B cell (primary cell): Measurements from ENCODE around the gene ZNF816. TPM values are rescaled to one million over a fixed set of nuclear protein-coding genes. Genes with fewer than 3 reads are reported as not detected.

Source experiments
- ATAC-seq: fragments of 200-7000 bp; cut with Tn5 transposase; one replicate; pipeline ENCODE4 v1.10.0; 2021; ENCODE audit warnings: low read depth, mild to moderate bottlenecking, moderate number of reproducible peaks, moderate library complexity
- CTCF ChIA-PET: fragments of 350-600 bp; sonication (Branson Sonifier 250); formaldehyde crosslinking; loops from one replicate; lab custom pipeline; 2021; ENCODE audit warnings: antibody characterized with exemption, inconsistent platforms; lab: Charles Lee
- POLR2A ChIA-PET: fragments of 350-600 bp; sonication (Branson Sonifier 250); formaldehyde crosslinking; loops from one replicate; lab custom pipeline; 2021; ENCODE audit warnings: antibody characterized with exemption; lab: Charles Lee
- DNase-seq: peaks from one replicate; pipeline ENCODE4 v3.0.0; 2013
- H2AFZ ChIP-seq: 2 replicates; pipeline ENCODE4 v1.6.1; 2012; ENCODE audit warnings: mild to moderate bottlenecking, low read depth, low read length; ENCODE audit not compliant: insufficient read depth, poor library complexity, severe bottlenecking
- H3K27ac ChIP-seq, 2 donors: 1 replicate in 1 of 2; 2 replicates in 1 of 2; pipeline ENCODE4 v1.5.1; 2012 to 2013; ENCODE audit warnings: low read length in 2 of 2, mild to moderate bottlenecking in 2 of 2, moderate library complexity in 1 of 2
- H3K27me3 ChIP-seq, 4 experiments: fragments of 200-600 bp in 1 of 4; sonication (generic) in 1 of 4; replicated peaks in 1 of 4; 1 replicate in 2 of 4; 2 replicates in 2 of 4; pipeline versions ENCODE4 v1.6.1 to v1.7.0; 2013 to 2016; ENCODE audit warnings: low read length in 3 of 4, mild to moderate bottlenecking in 2 of 4, mixed read lengths in 1 of 4, moderate library complexity in 1 of 4; ENCODE audit not compliant: insufficient read depth in 4 of 4, control insufficient read depth in 3 of 4; ENCODE audit errors: control extremely low read depth in 1 of 4
- H3K36me3 ChIP-seq, 2 experiments: replicated peaks in 1 of 2; 1 replicate in 1 of 2; 2 replicates in 1 of 2; pipeline versions ENCODE4 v1.6.1 to v1.7.1; 2013; ENCODE audit warnings: low read length in 1 of 2; ENCODE audit not compliant: insufficient read depth in 2 of 2, control insufficient read depth in 1 of 2; ENCODE audit errors: control extremely low read depth in 1 of 2, extremely low read depth in 1 of 2
- H3K4me1 ChIP-seq, 2 donors: fragments of 200-600 bp in 1 of 2; sonication (generic) in 1 of 2; 1 replicate in 1 of 2; 2 replicates in 1 of 2; pipeline versions ENCODE4 v1.5.1 to v1.6.1; 2013 to 2017; ENCODE audit warnings: low read length in 2 of 2; ENCODE audit not compliant: control insufficient read depth in 2 of 2, insufficient read depth in 2 of 2
- H3K4me2 ChIP-seq: replicated peaks from 2 replicates; pipeline ENCODE3; 2012; ENCODE audit warnings: mild to moderate bottlenecking, low read depth, low read length; ENCODE audit not compliant: poor library complexity, severe bottlenecking
- H3K4me3 ChIP-seq, 5 experiments: fragments of 200-600 bp in 1 of 5; sonication (generic) in 1 of 5; 1 replicate in 3 of 5; 2 replicates in 2 of 5; pipeline versions ENCODE4 v1.5.1 to v1.7.0; 2011 to 2016; ENCODE audit warnings: low read length in 4 of 5, mild to moderate bottlenecking in 4 of 5, low read depth in 2 of 5, control low read depth in 1 of 5, moderate library complexity in 1 of 5; ENCODE audit not compliant: insufficient read depth in 1 of 5; ENCODE audit errors: control extremely low read depth in 1 of 5, extremely low read depth in 1 of 5
- H3K79me2 ChIP-seq: fragments of 200-600 bp; sonication (generic); one replicate; pipeline ENCODE4 v1.6.0; 2016; ENCODE audit warnings: low read length; ENCODE audit not compliant: control insufficient read depth, insufficient read depth
- H3K9ac ChIP-seq: fragments of 200-600 bp; sonication (generic); 2 replicates; pipeline ENCODE4 v1.6.1; 2017; ENCODE audit warnings: mild to moderate bottlenecking, low read length, moderate library complexity
- H3K9me3 ChIP-seq, 3 donors: one replicate each; pipeline versions ENCODE4 v1.6.1 to v1.7.1; 2013; ENCODE audit warnings: low read length in 2 of 3; ENCODE audit not compliant: control insufficient read depth in 2 of 3, insufficient read depth in 1 of 3; ENCODE audit errors: control extremely low read depth in 1 of 3
- H4K20me1 ChIP-seq: 2 replicates; pipeline ENCODE4 v1.6.0; 2012; ENCODE audit warnings: mild to moderate bottlenecking, low read length; ENCODE audit not compliant: insufficient read depth, control insufficient read depth, poor library complexity, severe bottlenecking
- H3K27ac Mint-ChIP-seq: one replicate; pipeline ENCODE4 v1.8.0; 2021; ENCODE audit warnings: mixed read lengths
- H3K27me3 Mint-ChIP-seq: one replicate; pipeline ENCODE4 v1.8.0; 2021; ENCODE audit warnings: mixed read lengths
- H3K4me1 Mint-ChIP-seq: one replicate; pipeline ENCODE4 v1.8.0; 2021; ENCODE audit warnings: mixed read lengths
- H3K4me3 Mint-ChIP-seq: one replicate; pipeline ENCODE4 v1.8.0; 2021; ENCODE audit warnings: mixed read lengths
- H3K9me3 Mint-ChIP-seq: one replicate; pipeline ENCODE4 v1.8.0; 2022; ENCODE audit warnings: mixed read lengths; ENCODE audit not compliant: insufficient read depth
- CTCF ChIP-seq: fragments of 200-600 bp; IDR thresholded peaks from one replicate; pipeline ENCODE4 v1.8.0; 2022; ENCODE audit warnings: antibody characterized with exemption, mild to moderate bottlenecking
- EZH2 ChIP-seq: IDR thresholded peaks from 2 replicates; pipeline ENCODE4 v1.6.1; 2012; ENCODE audit warnings: borderline replicate concordance, low read depth, mild to moderate bottlenecking, moderate library complexity, low read length; ENCODE audit not compliant: insufficient read depth, poor library complexity, severe bottlenecking
- WGBS: methylation state at CpG from one replicate; pipeline ENCODE4 v1.1.5; 2013; ENCODE audit warnings: missing lambda C conversion rate; ENCODE audit not compliant: insufficient coverage; 5-methylcytosine and 5-hydroxymethylcytosine counted together
- intact Hi-C: fragments of 100-400 bp; cut with micrococcal nuclease; formaldehyde crosslinking; loops from one replicate; pipeline ENCODE4 v1.10.0; 2022
- polyA plus RNA-seq: library from polyadenylated mRNA; depleted of rRNA; stranded (reverse); fragments of >200 nt; gene quantifications from 2 replicates; pipeline ENCODE4 v1.2.3, GENCODE V29; 2012
- total RNA-seq, 2 donors: library from RNA; stranded (reverse); fragments of 120-200 nt in 1 of 2; gene quantifications; 1 replicate in 1 of 2; 2 replicates in 1 of 2; pipeline versions ENCODE4 v1.2.3 to v1.2.4, GENCODE V29; 2013 to 2022

ZNF816 gene
- total and polyA plus RNA-seq, 2 donors (not counting 1 experiment from before 2014, with no cell fraction given) = 4.5 to 25.0 TPM

DNA sequence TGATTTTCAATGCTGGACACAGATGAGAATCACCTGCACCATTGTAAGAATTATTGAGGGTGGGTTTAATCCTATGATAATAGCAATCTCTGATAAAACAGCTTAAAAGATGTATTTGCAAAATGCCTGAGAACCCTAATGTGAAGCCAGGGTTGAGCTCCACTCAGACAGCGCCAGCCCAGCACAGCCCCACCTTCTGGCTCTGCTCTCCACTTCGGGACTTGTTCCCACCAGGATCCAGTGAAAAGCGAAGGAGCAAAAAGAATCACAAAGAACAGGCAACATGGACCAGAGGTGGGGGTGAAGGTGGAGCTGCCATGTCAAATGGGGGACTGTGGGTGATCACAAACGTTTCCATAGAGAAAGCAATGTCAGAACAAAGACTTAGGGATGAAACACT, 18.6 kb upstream of the ZNF816 start:
- TF ChIP-seq EZH2 (no peak), CTCF (no peak)
- ATAC-seq = no peak
- Mint-ChIP-seq H3K27me3 (no peaks in the 10 kb centered on the region), H3K4me3 (no peak overlapping the region), H3K27ac (no peak overlapping the region), H3K9me3 (peaks cover 3% of the 10 kb centered on the region), H3K4me1 (no peaks in the 10 kb centered on the region)
- intact Hi-C loops = no loop called here
- Histone ChIP-seq H3K9ac (no peak overlapping the region), H3K4me3 (no peak overlapping the region), H3K36me3 (no peaks in the 10 kb centered on the region), H3K27ac (no peak overlapping the region), H3K9me3 (peaks cover 0 to 28% (median 9%) of the 10 kb centered on the region in 3 donors), H3K27me3 (no peaks in the 10 kb centered on the region), H3K79me2 (no peaks in the 10 kb centered on the region), H3K4me1 (no peaks in the 10 kb centered on the region), H3K4me2 (no peak overlapping the region), H4K20me1 (no peaks in the 10 kb centered on the region), H2AFZ (no peak overlapping the region)
- no peak for DNase-seq
- POLR2A ChIA-PET = no interaction called here
- CTCF ChIA-PET = no interaction called here
- WGBS = 70% methylated on average over 3 of the region's 4 CpGs

- H3K9me3 ChIP-seq = peaks cover 10 to 23% (median 15%) of the 10 kb centered on the region in 3 donors
- no peak overlapping the region for H3K4me2 ChIP-seq
- Mint-ChIP-seq H3K27ac (no peak overlapping the region), H3K4me3 (no peak overlapping the region), H3K4me1 (peaks cover 11% of the 10 kb centered on the region), H3K27me3 (peaks cover 7% of the 10 kb centered on the region), H3K9me3 (peaks cover 12% of the 10 kb centered on the region)
- no peak for DNase-seq
- no peak overlapping the region for H3K4me3 ChIP-seq
- no CpG with 5 or more reads among the region's 2 CpGs for WGBS
- H3K9ac ChIP-seq = no peak overlapping the region
- H4K20me1 ChIP-seq = no peaks in the 10 kb centered on the region
- POLR2A ChIA-PET = no interaction called here
- CTCF ChIA-PET = no interaction called here
- H3K27me3 ChIP-seq = no peaks in the 10 kb centered on the region
- H3K36me3 ChIP-seq = no peaks in the 10 kb centered on the region
- intact Hi-C loops = no loop called here
- TF ChIP-seq CTCF = no peak
- TF ChIP-seq EZH2 = no peak
- no peak for ATAC-seq
- H2AFZ ChIP-seq = no peak overlapping the region
- H3K27ac ChIP-seq = no peak overlapping the region
- H3K4me1 ChIP-seq = peaks cover 5 to 8% of the 10 kb centered on the region in 2 donors
- H3K79me2 ChIP-seq = peaks cover 8% of the 10 kb centered on the region
Observed at GRCh38 chr19:52967772-52968171, 5.1 kb upstream of the ZNF816 start.
